Left ventricle myocardium inferior (tissue), 1 donor: ENCODE results near the gene NUDCD2. TPM values are rescaled to one million over a fixed set of nuclear protein-coding genes. Genes with fewer than 3 reads are reported as not detected.

Source experiments
- DNase-seq: peaks from one replicate; pipeline ENCODE4 v3.0.0-alpha.2; 2020
- H3K27ac ChIP-seq: fragments of 200-600 bp; replicated peaks from 2 replicates; pipeline ENCODE4 v1.8.0; 2021
- H3K27me3 ChIP-seq: fragments of 200-600 bp; 2 replicates; pipeline ENCODE4 v1.8.0; 2021; ENCODE audit warnings: low read depth
- H3K36me3 ChIP-seq: fragments of 200-600 bp; 2 replicates; pipeline ENCODE4 v1.8.0; 2021
- H3K4me1 ChIP-seq: fragments of 200-600 bp; 2 replicates; pipeline ENCODE4 v1.8.0; 2021
- H3K4me3 ChIP-seq: fragments of 200-600 bp; 2 replicates; pipeline ENCODE4 v1.8.0; 2021; ENCODE audit warnings: mild to moderate bottlenecking, moderate library complexity
- H3K9me3 ChIP-seq: fragments of 200-600 bp; replicated peaks from 2 replicates; pipeline ENCODE4 v1.8.0; 2021
- intact Hi-C: fragments of 100-400 bp; cut with micrococcal nuclease; formaldehyde crosslinking; loops from one replicate; pipeline ENCODE4 v1.11.0; 2022
- total RNA-seq: library from RNA; stranded (reverse); fragmentation: NEBNext Ultra II Directional; extraction: Animal tissue kit (Norgen Biotek cat#: 25700); gene quantifications from one replicate; pipeline ENCODE4 v1.2.1, GENCODE V29; 2021
- TF ChIP-seq, protein P1 (sequence below): fragments of 200-600 bp; IDR thresholded peaks from 2 replicates; pipeline ENCODE4 v1.8.0; 2021; ENCODE audit warnings: antibody characterized with exemption, mild to moderate bottlenecking, borderline replicate concordance
- donor health status: DM: no; HTN: yes; CAD: no; lungs with severe emphysema.

NUDCD2 gene
- total RNA-seq, 1 donor from 2014 or later: 13.0 TPM

DNA sequence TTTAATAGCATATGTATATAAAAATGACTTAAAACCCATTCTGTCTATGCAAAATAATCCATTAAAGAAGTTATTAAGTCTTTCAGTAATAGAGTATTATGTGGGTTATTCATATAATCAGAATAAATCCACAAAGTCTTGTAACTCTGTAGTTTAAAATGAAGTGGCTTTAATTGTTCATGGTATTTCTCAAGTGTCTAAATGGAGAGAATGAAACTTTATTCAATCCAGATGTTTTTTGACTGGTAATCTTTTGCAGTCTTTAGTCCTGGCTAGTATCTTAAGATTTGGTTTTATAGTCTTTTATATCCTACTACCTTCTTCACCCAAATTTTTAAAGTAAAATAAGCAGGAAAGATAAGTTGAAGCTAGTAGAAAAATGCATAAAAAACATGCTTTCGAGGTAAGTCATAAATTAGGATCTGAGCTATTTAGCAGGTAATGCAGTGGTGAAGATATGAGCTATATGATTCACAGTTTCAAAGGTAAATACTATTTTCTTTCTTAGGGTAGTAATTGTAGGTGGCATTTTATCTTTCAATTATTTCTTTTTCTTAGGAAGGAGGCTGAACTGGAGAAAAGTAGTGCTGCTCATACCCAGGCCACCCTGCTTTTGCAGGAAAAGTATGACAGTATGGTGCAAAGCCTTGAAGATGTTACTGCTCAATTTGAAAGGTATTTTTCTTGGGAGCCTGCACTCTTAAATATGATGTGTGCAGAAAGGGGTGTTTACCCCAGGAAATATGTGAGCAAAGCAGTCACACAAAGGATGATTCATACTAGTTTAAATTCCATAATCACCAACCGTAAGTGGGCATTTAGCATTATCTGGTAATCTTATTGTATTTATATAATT lies 18.5 kb upstream of the NUDCD2 start:
- H3K36me3 ChIP-seq: no peaks in the 10 kb centered on the region
- DNase-seq: no peak

DNA sequence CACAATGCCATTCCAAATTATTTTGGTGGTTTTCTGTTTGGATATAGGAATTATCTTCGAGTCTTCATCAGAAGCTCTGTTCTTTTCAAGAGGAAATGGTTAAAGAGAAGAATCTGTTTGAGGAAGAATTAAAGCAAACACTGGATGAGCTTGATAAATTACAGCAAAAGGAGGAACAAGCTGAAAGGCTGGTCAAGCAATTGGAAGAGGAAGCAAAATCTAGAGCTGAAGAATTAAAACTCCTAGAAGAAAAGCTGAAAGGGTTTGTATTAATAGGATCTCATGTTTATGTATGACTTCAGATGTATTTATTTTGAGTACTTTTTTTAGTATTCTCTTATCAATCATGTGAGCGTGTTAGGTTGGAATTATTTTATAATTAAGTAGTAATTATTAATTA lies 15.5 kb upstream of the NUDCD2 start:
- intact Hi-C loops: no loop called here
- H3K27me3 ChIP-seq: no peaks in the 10 kb centered on the region
- TF ChIP-seq, protein P1, sequence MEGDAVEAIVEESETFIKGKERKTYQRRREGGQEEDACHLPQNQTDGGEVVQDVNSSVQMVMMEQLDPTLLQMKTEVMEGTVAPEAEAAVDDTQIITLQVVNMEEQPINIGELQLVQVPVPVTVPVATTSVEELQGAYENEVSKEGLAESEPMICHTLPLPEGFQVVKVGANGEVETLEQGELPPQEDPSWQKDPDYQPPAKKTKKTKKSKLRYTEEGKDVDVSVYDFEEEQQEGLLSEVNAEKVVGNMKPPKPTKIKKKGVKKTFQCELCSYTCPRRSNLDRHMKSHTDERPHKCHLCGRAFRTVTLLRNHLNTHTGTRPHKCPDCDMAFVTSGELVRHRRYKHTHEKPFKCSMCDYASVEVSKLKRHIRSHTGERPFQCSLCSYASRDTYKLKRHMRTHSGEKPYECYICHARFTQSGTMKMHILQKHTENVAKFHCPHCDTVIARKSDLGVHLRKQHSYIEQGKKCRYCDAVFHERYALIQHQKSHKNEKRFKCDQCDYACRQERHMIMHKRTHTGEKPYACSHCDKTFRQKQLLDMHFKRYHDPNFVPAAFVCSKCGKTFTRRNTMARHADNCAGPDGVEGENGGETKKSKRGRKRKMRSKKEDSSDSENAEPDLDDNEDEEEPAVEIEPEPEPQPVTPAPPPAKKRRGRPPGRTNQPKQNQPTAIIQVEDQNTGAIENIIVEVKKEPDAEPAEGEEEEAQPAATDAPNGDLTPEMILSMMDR: no peak
- no peak overlapping the region for H3K27ac ChIP-seq
- no peak overlapping the region for H3K4me3 ChIP-seq
- no peaks in the 10 kb centered on the region for H3K4me1 ChIP-seq
- H3K36me3 ChIP-seq: no peaks in the 10 kb centered on the region
- no peak for DNase-seq
- H3K9me3 ChIP-seq: no peaks in the 10 kb centered on the region

More for the DNA sequence above, 18.5 kb upstream of the NUDCD2 start:
- intact Hi-C loops: no loop called here
- Histone ChIP-seq H3K9me3 (no peaks in the 10 kb centered on the region), H3K27ac (no peak overlapping the region), H3K4me1 (no peaks in the 10 kb centered on the region), H3K27me3 (no peaks in the 10 kb centered on the region), H3K4me3 (no peak overlapping the region)
- TF ChIP-seq, protein P1: no peak

DNA sequence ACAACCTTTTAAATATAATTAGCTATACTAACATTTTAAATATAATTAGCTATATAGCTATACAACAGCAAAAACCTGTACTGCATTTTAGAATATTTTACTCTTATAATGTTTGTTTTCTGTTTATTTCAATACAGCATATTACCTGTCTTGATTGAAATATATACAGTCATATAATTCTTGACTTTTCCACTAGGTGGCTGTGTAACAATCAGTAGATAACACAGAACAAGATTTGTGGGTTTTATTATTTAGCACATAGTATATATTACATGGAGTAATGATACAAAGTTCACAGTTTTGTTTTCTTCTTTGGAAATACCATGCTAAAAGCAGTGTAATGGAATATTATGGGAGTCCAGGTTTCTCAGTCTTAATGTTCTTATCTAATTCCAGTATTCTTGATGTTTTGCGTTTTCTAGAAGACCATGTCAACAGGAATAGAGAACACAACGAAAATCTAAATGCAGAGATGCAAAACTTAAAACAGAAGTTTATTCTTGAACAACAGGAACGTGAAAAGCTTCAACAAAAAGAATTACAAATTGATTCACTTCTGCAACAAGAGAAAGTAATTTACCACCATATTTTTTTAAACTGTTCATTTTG lies 13.8 kb upstream of the NUDCD2 start:
- Histone ChIP-seq H3K27ac (no peak overlapping the region), H3K4me1 (no peaks in the 10 kb centered on the region), H3K36me3 (no peaks in the 10 kb centered on the region), H3K9me3 (no peaks in the 10 kb centered on the region), H3K4me3 (no peak overlapping the region), H3K27me3 (no peaks in the 10 kb centered on the region)
- TF ChIP-seq, protein P1: peak; percentile 39
- DNase-seq: no peak
- intact Hi-C loops: no loop called here

DNA sequence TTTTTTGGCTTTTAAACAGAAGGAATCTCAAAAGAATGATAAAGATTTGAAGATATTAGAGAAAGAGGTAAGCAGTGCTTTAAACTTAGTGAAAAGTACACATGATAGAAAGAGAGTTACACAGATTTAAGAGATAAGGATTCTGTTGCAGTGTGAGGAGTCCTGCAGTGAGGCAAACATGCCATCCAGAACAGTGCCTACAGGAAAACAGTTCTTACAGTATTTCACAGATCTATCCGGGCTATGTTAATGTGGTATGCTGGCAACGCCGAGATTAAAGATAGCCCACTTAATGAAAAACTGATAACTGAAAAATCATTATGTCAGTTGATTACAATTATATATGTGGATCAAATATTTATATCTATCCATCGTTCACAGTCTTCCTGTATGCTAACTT lies 7.8 kb upstream of the NUDCD2 start:
- no peak for DNase-seq
- TF ChIP-seq, protein P1: no peak
- H3K27ac ChIP-seq: no peak overlapping the region

DNA sequence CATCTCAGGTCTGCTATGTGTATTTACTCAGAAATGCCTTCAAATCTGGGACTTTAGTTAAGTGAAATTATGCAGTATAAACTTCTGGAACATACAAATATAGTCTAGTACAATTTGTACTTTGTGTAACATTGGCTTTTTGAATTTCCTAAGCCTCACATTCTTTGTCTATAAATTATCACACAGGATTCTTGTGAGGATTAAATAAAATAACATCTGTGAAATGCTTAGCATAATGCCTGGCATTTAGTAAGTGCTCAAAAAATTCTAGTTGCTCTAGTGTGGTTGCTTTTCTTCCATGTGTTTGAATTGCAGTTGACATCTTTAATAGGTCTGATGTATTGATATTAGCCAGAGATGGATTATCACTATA lies 3.1 kb upstream of the NUDCD2 start:
- intact Hi-C loops: no loop called here
- H3K9me3 ChIP-seq: no peaks in the 10 kb centered on the region
- no peak overlapping the region for H3K27ac ChIP-seq
- DNase-seq: no peak
- TF ChIP-seq, protein P1: no peak
- no peaks in the 10 kb centered on the region for H3K27me3 ChIP-seq
- H3K4me3 ChIP-seq: no peak overlapping the region
- H3K4me1 ChIP-seq: peaks cover 35% of the 10 kb centered on the region
- no peaks in the 10 kb centered on the region for H3K36me3 ChIP-seq

More for the DNA sequence above, 7.8 kb upstream of the NUDCD2 start:
- Histone ChIP-seq H3K9me3 (no peaks in the 10 kb centered on the region), H3K27me3 (no peaks in the 10 kb centered on the region), H3K4me3 (no peak overlapping the region), H3K36me3 (no peaks in the 10 kb centered on the region), H3K4me1 (no peaks in the 10 kb centered on the region)
- intact Hi-C loops: no loop called here
